Gastroesophageal sphincter (tissue), 4 donors: ENCODE results near the gene ACTR1A. TPM values are rescaled to one million over a fixed set of nuclear protein-coding genes. Genes with fewer than 3 reads are reported as not detected.

Source experiments
- ATAC-seq: fragments of 150-250 bp; one replicate; pipeline ENCODE4 v1.9.1; 2016; ENCODE audit warnings: mild to moderate bottlenecking, moderate library complexity
- H3K27ac ChIP-seq, 4 donors: fragments of 200-600 bp; sonication (generic) in 3 of 4; 1 replicate in 3 of 4; 2 replicates in 1 of 4; pipeline ENCODE4 v1.5.1; 2016 to 2019
- H3K27me3 ChIP-seq: fragments of 200-600 bp; sonication (generic); one replicate; pipeline ENCODE4 v1.5.1; 2019
- H3K36me3 ChIP-seq, 2 donors: fragments of 200-600 bp; sonication (generic); one replicate each; pipeline ENCODE4 v1.5.1; 2019; ENCODE audit warnings: control low read depth in 1 of 2
- H3K4me1 ChIP-seq, 3 donors: fragments of 200-600 bp; sonication (generic); 1 replicate in 2 of 3; 2 replicates in 1 of 3; pipeline ENCODE4 v1.5.1; 2016 to 2019; ENCODE audit warnings: control low read depth in 2 of 3
- H3K4me3 ChIP-seq, 2 donors: fragments of 200-600 bp; sonication (generic); one replicate each; pipeline ENCODE4 v1.5.1; 2019; ENCODE audit warnings: mild to moderate bottlenecking in 1 of 2, moderate library complexity in 1 of 2
- H3K9me3 ChIP-seq, 3 donors: fragments of 200-600 bp; sonication (generic); one replicate each; pipeline ENCODE4 v1.5.1; 2017 to 2019; ENCODE audit warnings: control low read depth in 2 of 3
- CTCF ChIP-seq, 4 experiments: fragments of 200-600 bp in 2 of 4; fragments of 450-650 bp in 2 of 4; sonication (generic) in 1 of 4; IDR thresholded peaks; one replicate each; pipeline ENCODE4 v1.5.1; 2017 to 2019; ENCODE audit warnings: antibody characterized with exemption in 4 of 4, mild to moderate bottlenecking in 2 of 4, moderate library complexity in 2 of 4
- EP300 ChIP-seq: sonication (generic); formaldehyde crosslinking; IDR thresholded peaks from one replicate; pipeline ENCODE4 v1.6.1; 2017; ENCODE audit warnings: antibody characterized with exemption, mild to moderate bottlenecking
- POLR2A ChIP-seq, 2 donors: fragments of 450-650 bp; IDR thresholded peaks; one replicate each; pipeline ENCODE4 v1.6.1; 2017; ENCODE audit warnings: antibody characterized with exemption in 2 of 2, mild to moderate bottlenecking in 2 of 2, moderate library complexity in 1 of 2
- POLR2AphosphoS5 ChIP-seq: sonication (generic); formaldehyde crosslinking; IDR thresholded peaks from one replicate; pipeline ENCODE4 v1.6.1; 2017; ENCODE audit warnings: antibody characterized with exemption
- WGBS, 2 donors: methylation state at CpG; one replicate each; pipeline ENCODE4 v1.1.5; 2018; ENCODE audit warnings: low coverage in 1 of 2; 5-methylcytosine and 5-hydroxymethylcytosine counted together
- total RNA-seq, 4 donors: library from RNA; depleted of rRNA; stranded (reverse); fragments of >200 nt; gene quantifications; one replicate each; pipeline ENCODE4 v1.1.0, GENCODE V29; 2016

ACTR1A gene
- total RNA-seq, 4 donors from 2014 or later = 157 to 221 (median 179) TPM

- Histone ChIP-seq H3K27ac (peak overlapping the region in 2 of 4 donors; percentile 13 to 38), H3K4me1 (peaks cover 10 to 56% (median 24%) of the 10 kb centered on the region in 3 donors), H3K27me3 (no peaks in the 10 kb centered on the region), H3K9me3 (no peaks in the 10 kb centered on the region), H3K36me3 (peaks cover 5 to 54% of the 10 kb centered on the region in 2 donors), H3K4me3 (no peak overlapping the region)
- WGBS, 2 donors = 91 to 92% methylated on average over 3 to 4 of the region's 4 CpGs
- no peak for TF ChIP-seq POLR2A (IDR thresholded peaks at IDR 0.05)
- TF ChIP-seq POLR2AphosphoS5 = no peak
- TF ChIP-seq EP300 = no peak
- TF ChIP-seq CTCF (IDR thresholded peaks at IDR 0.05) = no peak
- no peak for ATAC-seq
Observed at GRCh38 chr10:102491136-102491535, 11.4 kb downstream of the ACTR1A start.

DNA sequence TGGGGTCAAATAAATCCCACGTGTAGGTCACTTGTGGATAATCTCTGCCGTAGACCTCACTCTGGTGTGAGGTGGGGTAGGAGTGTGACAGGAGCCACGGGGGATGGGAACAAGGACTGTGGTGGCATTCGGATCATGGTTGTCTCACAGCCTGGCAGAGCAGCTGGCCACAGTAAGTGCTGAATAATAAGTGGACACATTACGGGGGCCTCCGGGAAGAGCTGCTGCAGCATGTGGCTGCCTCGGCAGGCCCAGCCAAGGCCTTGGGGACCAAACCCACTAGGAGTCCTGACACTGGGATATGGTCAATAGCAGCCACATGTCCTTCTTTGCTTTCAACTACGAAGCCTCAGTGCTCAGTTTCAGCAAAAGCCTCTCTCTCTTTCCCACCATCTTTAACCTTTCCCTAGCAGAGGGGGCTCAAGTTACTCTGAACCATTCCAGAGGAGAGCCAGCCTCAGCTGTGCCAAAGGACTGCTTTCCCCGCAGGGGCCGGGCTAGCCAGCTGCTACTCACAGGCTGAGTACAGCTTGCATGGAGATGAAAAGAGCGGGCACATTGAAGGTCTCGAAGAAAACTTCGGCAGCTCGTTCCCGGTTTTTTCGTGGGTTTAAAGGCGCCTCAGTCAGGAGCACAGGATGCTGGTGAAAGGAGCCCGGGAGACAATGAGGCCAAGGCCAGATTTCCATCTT lies 17.3 kb downstream of the ACTR1A start:
- no peak for TF ChIP-seq POLR2A (IDR thresholded peaks at IDR 0.05)
- TF ChIP-seq POLR2AphosphoS5 = no peak
- no peak for TF ChIP-seq CTCF (IDR thresholded peaks at IDR 0.05)
- no peak for TF ChIP-seq EP300
- Histone ChIP-seq H3K4me3 (no peak overlapping the region), H3K27me3 (no peaks in the 10 kb centered on the region), H3K4me1 (no peaks in the 10 kb centered on the region), H3K27ac (no peak overlapping the region), H3K9me3 (no peaks in the 10 kb centered on the region), H3K36me3 (peaks cover 5 to 100% of the 10 kb centered on the region in 2 donors)
- no peak for ATAC-seq
- WGBS, 2 donors = 88 to 93% methylated on average over 9 to 13 of the region's 18 CpGs

GRCh38 chr10:102484021-102484420 lies 18.5 kb downstream of the ACTR1A start:
- WGBS, 2 donors = no CpG with 5 or more reads among the region's 13 CpGs
- TF ChIP-seq EP300 = no peak
- no peak for TF ChIP-seq CTCF (IDR thresholded peaks at IDR 0.05)
- ATAC-seq = no peak

DNA sequence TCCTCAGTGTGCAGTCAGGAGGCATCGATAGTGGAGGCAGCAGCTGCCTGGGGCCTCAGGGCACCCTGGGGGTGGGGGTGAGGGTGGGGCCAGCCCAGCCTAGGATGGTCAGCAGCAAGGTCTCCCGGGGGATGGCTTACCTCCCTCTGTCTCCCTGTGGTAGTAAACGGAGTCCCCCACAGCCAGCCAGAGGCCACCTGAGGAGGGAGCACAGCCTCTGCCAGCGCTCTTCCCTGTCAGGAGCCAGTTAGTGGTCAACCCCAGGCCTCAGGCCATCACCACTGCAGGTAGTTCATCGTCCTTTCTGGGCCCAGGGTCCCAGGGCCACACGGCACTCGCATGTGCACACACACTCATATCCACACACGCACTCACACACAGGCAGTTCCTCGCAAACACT lies 22.1 kb downstream of the ACTR1A start:
- no CpG with 5 or more reads among the region's 9 CpGs for whole genome bisulfite sequencing, 2 donors
- Histone ChIP-seq H3K4me1 (peaks cover 0 to 8% (median 0%) of the 10 kb centered on the region in 3 donors), H3K36me3 (peaks cover 0 to 71% of the 10 kb centered on the region in 2 donors), H3K9me3 (no peaks in the 10 kb centered on the region), H3K27ac (no peak overlapping the region), H3K4me3 (no peak overlapping the region), H3K27me3 (no peaks in the 10 kb centered on the region)
- no peak for TF ChIP-seq POLR2A (IDR thresholded peaks at IDR 0.05)
- no peak for TF ChIP-seq POLR2AphosphoS5
- no peak for TF ChIP-seq EP300
- TF ChIP-seq CTCF (IDR thresholded peaks at IDR 0.05) = no peak
- no peak for ATAC-seq

More at GRCh38 chr10:102484021-102484420, 18.5 kb downstream of the ACTR1A start:
- Histone ChIP-seq H3K9me3 (no peaks in the 10 kb centered on the region), H3K4me1 (peaks cover 0 to 2% (median 0%) of the 10 kb centered on the region in 3 donors), H3K36me3 (peaks cover 5 to 100% of the 10 kb centered on the region in 2 donors), H3K4me3 (no peak overlapping the region), H3K27ac (no peak overlapping the region), H3K27me3 (no peaks in the 10 kb centered on the region)

GRCh38 chr10:102479651-102480050 lies 22.9 kb downstream of the ACTR1A start:
- H3K27ac ChIP-seq = peak overlapping the region in 3 of 4 donors; percentile 9 to 45 (median 43)
- H3K36me3 ChIP-seq = peaks cover 0 to 63% of the 10 kb centered on the region in 2 donors
- no peaks in the 10 kb centered on the region for H3K27me3 ChIP-seq
- no peak overlapping the region for H3K4me3 ChIP-seq
- peaks cover 0 to 8% (median 0%) of the 10 kb centered on the region in 3 donors for H3K4me1 ChIP-seq
- no peaks in the 10 kb centered on the region for H3K9me3 ChIP-seq
- TF ChIP-seq POLR2AphosphoS5 = no peak
- no peak for TF ChIP-seq EP300
- no peak for TF ChIP-seq CTCF (IDR thresholded peaks at IDR 0.05)
- TF ChIP-seq POLR2A (IDR thresholded peaks at IDR 0.05) = no peak
- no peak for ATAC-seq
